ENCODE data around the gene ERN1. TPM values are rescaled to one million over a fixed set of nuclear protein-coding genes. Genes with fewer than 3 reads are reported as not detected.

ERN1 gene
- total RNA-seq, 1 donor: 12.7 TPM

DNA sequence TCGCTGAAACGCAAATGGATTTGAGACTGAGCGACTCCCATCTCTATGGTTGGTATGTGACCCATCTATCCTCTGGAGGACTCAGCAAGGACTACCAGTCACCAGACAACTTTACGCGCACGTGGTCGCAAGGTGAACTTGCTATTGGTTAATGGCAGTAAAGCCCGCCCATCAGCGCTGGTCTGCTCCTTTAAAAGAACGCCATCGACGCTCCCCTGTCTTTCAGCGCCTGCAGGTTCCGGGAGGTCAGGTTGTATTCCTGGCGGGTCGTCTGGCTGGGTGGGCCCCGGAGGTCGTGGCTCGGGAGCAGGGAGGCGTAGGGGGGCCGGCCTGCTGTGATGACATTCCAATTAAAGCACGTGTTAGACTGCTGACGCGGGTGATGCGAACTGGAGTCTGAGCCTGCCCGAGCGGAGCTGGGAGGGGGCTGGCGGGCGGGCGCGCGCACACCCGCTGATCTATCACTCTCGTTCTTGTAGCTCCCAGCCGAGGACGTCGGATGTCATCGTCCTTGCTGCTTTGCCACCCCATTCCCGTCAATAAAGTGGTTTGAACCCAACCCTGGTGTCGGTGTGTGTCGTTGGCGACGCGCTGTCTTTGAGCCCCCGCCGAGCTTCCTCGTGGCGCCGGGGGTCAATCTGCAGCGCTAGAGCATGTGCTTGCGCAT is 15.9 kb upstream of the ERN1 start:
- H3K4me2 ChIP-seq (ENCODE audit: insufficient read depth, low read length): peak overlapping the region; percentile 81
- peak overlapping the region; percentile 77 for H2AFZ ChIP-seq (ENCODE audit: low read length)
- peak; percentile 96 for DNase-seq (ENCODE audit: insufficient read length, low spot score, missing footprints)
- peaks cover 12% of the 10 kb centered on the region for H3K4me1 ChIP-seq (ENCODE audit: insufficient read depth, low read length)
- H3K27me3 ChIP-seq (ENCODE audit: insufficient read depth, low read length): no peaks in the 10 kb centered on the region
- peaks cover 8% of the 10 kb centered on the region for H3K79me2 ChIP-seq (ENCODE audit: insufficient read depth, low read length)
- no peaks in the 10 kb centered on the region for H3K9me3 ChIP-seq (ENCODE audit: low read depth, low read length)
- peak overlapping the region; percentile 92 for H3K4me3 ChIP-seq (ENCODE audit: insufficient read depth, low read length)
- TF ChIP-seq, protein P1, sequence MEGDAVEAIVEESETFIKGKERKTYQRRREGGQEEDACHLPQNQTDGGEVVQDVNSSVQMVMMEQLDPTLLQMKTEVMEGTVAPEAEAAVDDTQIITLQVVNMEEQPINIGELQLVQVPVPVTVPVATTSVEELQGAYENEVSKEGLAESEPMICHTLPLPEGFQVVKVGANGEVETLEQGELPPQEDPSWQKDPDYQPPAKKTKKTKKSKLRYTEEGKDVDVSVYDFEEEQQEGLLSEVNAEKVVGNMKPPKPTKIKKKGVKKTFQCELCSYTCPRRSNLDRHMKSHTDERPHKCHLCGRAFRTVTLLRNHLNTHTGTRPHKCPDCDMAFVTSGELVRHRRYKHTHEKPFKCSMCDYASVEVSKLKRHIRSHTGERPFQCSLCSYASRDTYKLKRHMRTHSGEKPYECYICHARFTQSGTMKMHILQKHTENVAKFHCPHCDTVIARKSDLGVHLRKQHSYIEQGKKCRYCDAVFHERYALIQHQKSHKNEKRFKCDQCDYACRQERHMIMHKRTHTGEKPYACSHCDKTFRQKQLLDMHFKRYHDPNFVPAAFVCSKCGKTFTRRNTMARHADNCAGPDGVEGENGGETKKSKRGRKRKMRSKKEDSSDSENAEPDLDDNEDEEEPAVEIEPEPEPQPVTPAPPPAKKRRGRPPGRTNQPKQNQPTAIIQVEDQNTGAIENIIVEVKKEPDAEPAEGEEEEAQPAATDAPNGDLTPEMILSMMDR (IDR thresholded peaks at IDR 0.05; ENCODE audit: extremely low read depth, low read depth, low read length): no peak
- H3K27ac ChIP-seq (ENCODE audit: low read depth, low read length): peak overlapping the region; percentile 90
- H3K36me3 ChIP-seq (ENCODE audit: insufficient read depth, low read length): peaks cover 5% of the 10 kb centered on the region
- H4K20me1 ChIP-seq (ENCODE audit: insufficient read depth, low read length): peaks cover 3% of the 10 kb centered on the region

DNA sequence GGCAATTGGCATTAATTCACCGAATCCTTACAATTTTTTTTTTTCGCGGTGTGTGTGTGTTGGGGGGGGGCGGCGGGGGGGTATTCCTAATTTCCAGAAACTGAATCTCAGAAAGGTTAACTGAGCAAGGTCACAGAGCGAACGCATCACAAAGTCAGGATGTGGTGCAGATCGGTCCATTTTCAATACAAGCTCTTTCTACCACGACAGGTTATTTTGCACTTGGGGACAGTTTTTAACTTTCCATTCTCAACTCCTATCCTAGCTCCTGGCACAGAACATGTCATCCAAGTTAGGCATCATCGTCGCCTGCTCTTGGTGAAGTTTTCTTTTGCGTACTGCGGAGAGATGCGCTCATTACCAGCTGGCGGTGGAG is 15.4 kb upstream of the ERN1 start:
- peak overlapping the region; percentile 81 for H3K4me2 ChIP-seq (ENCODE audit: insufficient read depth, low read length)
- H3K36me3 ChIP-seq (ENCODE audit: insufficient read depth, low read length): peaks cover under 1% of the 10 kb centered on the region
- H3K27ac ChIP-seq (ENCODE audit: low read depth, low read length): peak overlapping the region; percentile 90
- H3K79me2 ChIP-seq (ENCODE audit: insufficient read depth, low read length): peaks cover 8% of the 10 kb centered on the region
- H3K4me3 ChIP-seq (ENCODE audit: insufficient read depth, low read length): peak overlapping the region; percentile 92
- H3K27me3 ChIP-seq (ENCODE audit: insufficient read depth, low read length): no peaks in the 10 kb centered on the region
- peak overlapping the region; percentile 81 for H2AFZ ChIP-seq (ENCODE audit: low read length)
- peaks cover 12% of the 10 kb centered on the region for H3K4me1 ChIP-seq (ENCODE audit: insufficient read depth, low read length)
- TF ChIP-seq, protein P1 (IDR thresholded peaks at IDR 0.05; ENCODE audit: extremely low read depth, low read depth, low read length): peak; percentile 13
- H4K20me1 ChIP-seq (ENCODE audit: insufficient read depth, low read length): peaks cover 3% of the 10 kb centered on the region
- DNase-seq (ENCODE audit: insufficient read length, low spot score, missing footprints): no peak
- H3K9me3 ChIP-seq (ENCODE audit: low read depth, low read length): no peaks in the 10 kb centered on the region

DNA sequence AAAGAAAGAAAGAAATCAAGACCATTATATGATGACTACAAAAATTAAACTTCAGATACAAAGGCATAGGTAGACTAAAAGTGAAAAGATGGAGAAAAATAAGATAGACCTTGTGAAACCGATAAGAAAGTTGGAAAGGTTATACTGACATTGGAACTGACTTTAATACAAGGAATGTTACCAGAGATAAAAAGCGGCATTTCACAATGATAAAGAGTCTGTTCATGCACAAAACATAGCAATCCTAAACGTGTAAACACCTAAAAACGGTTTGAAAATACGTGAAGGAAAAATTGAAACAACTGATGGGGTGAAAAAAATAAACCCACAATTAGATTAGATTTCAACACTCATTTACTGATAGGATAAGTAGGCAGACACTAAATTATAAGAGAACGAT is 9.6 kb upstream of the ERN1 start:
- Histone ChIP-seq H3K27me3 (ENCODE audit: insufficient read depth, low read length) (no peaks in the 10 kb centered on the region), H2AFZ (ENCODE audit: low read length) (no peak overlapping the region), H3K4me1 (ENCODE audit: insufficient read depth, low read length) (no peaks in the 10 kb centered on the region), H3K9me3 (ENCODE audit: low read depth, low read length) (no peaks in the 10 kb centered on the region), H3K27ac (ENCODE audit: low read depth, low read length) (no peak overlapping the region), H3K79me2 (ENCODE audit: insufficient read depth, low read length) (no peaks in the 10 kb centered on the region), H3K4me3 (ENCODE audit: insufficient read depth, low read length) (no peak overlapping the region), H3K36me3 (ENCODE audit: insufficient read depth, low read length) (no peaks in the 10 kb centered on the region), H3K4me2 (ENCODE audit: insufficient read depth, low read length) (no peak overlapping the region), H4K20me1 (ENCODE audit: insufficient read depth, low read length) (no peaks in the 10 kb centered on the region)
- TF ChIP-seq, protein P1 (IDR thresholded peaks at IDR 0.05; ENCODE audit: extremely low read depth, low read depth, low read length): no peak
- DNase-seq (ENCODE audit: insufficient read length, low spot score, missing footprints): peak; percentile 46

DNA sequence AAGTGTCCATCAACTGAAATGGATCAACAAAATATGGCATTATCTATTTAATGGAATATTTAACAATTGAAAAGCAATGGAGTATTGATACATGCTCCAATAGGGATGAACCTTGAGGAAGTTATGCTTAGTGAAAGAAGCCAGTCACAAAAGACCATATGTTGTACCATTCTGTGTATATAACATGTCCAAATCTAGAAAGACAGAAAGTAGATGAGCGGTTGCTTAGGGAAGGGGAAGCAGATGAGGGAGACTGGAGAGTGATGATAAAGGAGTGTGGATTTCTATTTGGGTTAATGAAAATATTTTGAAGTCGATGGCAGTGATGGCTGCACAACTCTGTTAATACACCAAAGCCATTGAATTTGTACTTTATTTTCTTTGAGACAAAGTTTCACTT is 8.5 kb upstream of the ERN1 start:
- Histone ChIP-seq H2AFZ (ENCODE audit: low read length) (no peak overlapping the region), H3K27me3 (ENCODE audit: insufficient read depth, low read length) (no peaks in the 10 kb centered on the region), H3K4me3 (ENCODE audit: insufficient read depth, low read length) (no peak overlapping the region), H3K79me2 (ENCODE audit: insufficient read depth, low read length) (no peaks in the 10 kb centered on the region), H4K20me1 (ENCODE audit: insufficient read depth, low read length) (no peaks in the 10 kb centered on the region), H3K27ac (ENCODE audit: low read depth, low read length) (no peak overlapping the region), H3K4me2 (ENCODE audit: insufficient read depth, low read length) (no peak overlapping the region), H3K9me3 (ENCODE audit: low read depth, low read length) (no peaks in the 10 kb centered on the region), H3K36me3 (ENCODE audit: insufficient read depth, low read length) (no peaks in the 10 kb centered on the region), H3K4me1 (ENCODE audit: insufficient read depth, low read length) (no peaks in the 10 kb centered on the region)
- DNase-seq (ENCODE audit: insufficient read length, low spot score, missing footprints): no peak
- TF ChIP-seq, protein P1 (IDR thresholded peaks at IDR 0.05; ENCODE audit: extremely low read depth, low read depth, low read length): no peak
